K562 (cell line): ENCODE data around the gene TPD52L1. TPM values are rescaled to one million over a fixed set of nuclear protein-coding genes. Genes with fewer than 3 reads are reported as not detected.

Experiments
- ATAC-seq: fragments of 200-7000 bp; cut with Tn5 transposase; 3 replicates; pipeline ENCODE4 v1.9.1; 2020; ENCODE audit warnings: moderate library complexity
- BruUV-seq: library from RNA; stranded (reverse); fragments of 400-500 nt; replicated peaks from 2 replicates; lab custom pipeline; 2021; lab: Mats Ljungman, UMichigan
- CTCF ChIA-PET: fragments of 300-600 bp; formaldehyde crosslinking; extraction: SDS; loops from one replicate; lab custom pipeline; 2021; ENCODE audit warnings: low intra/inter-chr PET ratio; lab: Yijun Ruan, JAX
- POLR2A ChIA-PET: fragments of 300-600, 350-650 bp; sonication (Branson Sonifier 250); formaldehyde crosslinking; extraction: SDS; loops from one replicate; lab custom pipeline; 2021; ENCODE audit warnings: antibody characterized with exemption, inconsistent platforms; lab: Yijun Ruan, JAX
- DNase-seq, 4 experiments: peaks; one replicate each; pipeline versions ENCODE4 v3.0.0 to v3.0.0-alpha.2; 2011 to 2018; ENCODE audit warnings: low spot score in 3 of 4, mixed read lengths in 3 of 4; ENCODE audit errors: extremely low read depth in 1 of 4
- FAIRE-seq: peaks from 2 replicates; lab custom pipeline; 2011; peaks lifted over from hg19 to GRCh38; lab: Jason Lieb, UNC
- H2AFZ ChIP-seq: 2 replicates; pipeline ENCODE4 v1.6.0; 2011; ENCODE audit warnings: low read depth, low read length, control low read depth, inconsistent platforms
- H3K27ac ChIP-seq: fragments of 200-600 bp; 3 replicates; pipeline ENCODE4 v1.8.0; 2011; ENCODE audit warnings: low read depth, mild to moderate bottlenecking, control low read depth, inconsistent platforms, low read length, moderate library complexity, mixed read lengths; ENCODE audit errors: extremely low read depth
- H3K27me3 ChIP-seq, 2 experiments: fragments of 300-600 bp in 1 of 2; 2 replicates in 1 of 2; 3 replicates in 1 of 2; pipeline versions ENCODE4 v1.6.0 to v1.8.0; 2011; ENCODE audit warnings: inconsistent platforms in 2 of 2, low read length in 2 of 2, mild to moderate bottlenecking in 1 of 2, mixed read lengths in 1 of 2, moderate library complexity in 1 of 2; ENCODE audit not compliant: control insufficient read depth in 2 of 2, insufficient read depth in 2 of 2
- H3K36me3 ChIP-seq: fragments of 300-600 bp; 3 replicates; pipeline ENCODE4 v1.8.0; 2011; ENCODE audit warnings: mild to moderate bottlenecking, low read length, inconsistent platforms; ENCODE audit not compliant: control insufficient read depth, insufficient read depth
- H3K4me1 ChIP-seq, 2 experiments: fragments of 200-600 bp in 1 of 2; replicated peaks in 1 of 2; 2 replicates in 1 of 2; 3 replicates in 1 of 2; pipeline versions ENCODE4 v1.5.1 to v1.8.0; 2011; ENCODE audit warnings: inconsistent platforms in 2 of 2, low read length in 2 of 2, mild to moderate bottlenecking in 1 of 2, mixed read lengths in 1 of 2, moderate library complexity in 1 of 2; ENCODE audit not compliant: control insufficient read depth in 2 of 2, insufficient read depth in 2 of 2
- H3K4me2 ChIP-seq: 2 replicates; pipeline ENCODE4 v1.6.1; 2011; ENCODE audit warnings: low read length, control low read depth, inconsistent platforms, mixed read lengths; ENCODE audit not compliant: insufficient read depth
- H3K4me3 ChIP-seq: fragments of 200-600 bp; sonication (generic), shearing (Covaris generic); 2 replicates; pipeline ENCODE4 v1.5.1; 2016; ENCODE audit warnings: control low read depth, inconsistent platforms
- H3K79me2 ChIP-seq: fragments of 200-600 bp; 3 replicates; pipeline ENCODE4 v1.8.0; 2011; ENCODE audit warnings: low read length, inconsistent platforms; ENCODE audit not compliant: control insufficient read depth, insufficient read depth
- H3K9ac ChIP-seq, 2 experiments: 2 replicates each; pipeline versions ENCODE4 v1.6.0 to v1.6.1; 2011; ENCODE audit warnings: low read depth in 2 of 2, low read length in 2 of 2, control low read depth in 1 of 2, inconsistent platforms in 1 of 2, mild to moderate bottlenecking in 1 of 2, mixed read lengths in 1 of 2; ENCODE audit not compliant: insufficient read depth in 1 of 2
- H3K9me1 ChIP-seq: one replicate; pipeline ENCODE4 v1.6.0; 2011; ENCODE audit warnings: inconsistent platforms, mild to moderate bottlenecking, low read length, moderate library complexity; ENCODE audit not compliant: control insufficient read depth, insufficient read depth
- H3K9me3 ChIP-seq: replicated peaks from 2 replicates; pipeline ENCODE4 v1.5.1; 2011; ENCODE audit warnings: low read depth, low read length, inconsistent platforms; ENCODE audit not compliant: control insufficient read depth, insufficient read depth
- H4K20me1 ChIP-seq: replicated peaks from 2 replicates; pipeline ENCODE4 v1.6.1; 2011; ENCODE audit warnings: low read length, inconsistent platforms, mixed read lengths; ENCODE audit not compliant: control insufficient read depth, insufficient read depth
- ARHGAP35 ChIP-seq: fragments of 450-650 bp; IDR thresholded peaks from 2 replicates; pipeline ENCODE4 v1.6.1; 2018; ENCODE audit not compliant: partially characterized antibody
- ATF1 ChIP-seq, 2 experiments: fragments of 450-650 bp in 1 of 2; IDR thresholded peaks; 2 replicates each; pipeline ENCODE4 v1.6.1; 2016; ENCODE audit warnings: missing compliant biosample characterization in 1 of 2, missing genetic modification characterization in 1 of 2
- DACH1 ChIP-seq: fragments of 450-650 bp; IDR thresholded peaks from 2 replicates; pipeline ENCODE4 v1.6.1; 2018; ENCODE audit not compliant: partially characterized antibody
- EP400 ChIP-seq: fragments of 450-650 bp; IDR thresholded peaks from 2 replicates; pipeline ENCODE4 v1.6.1; 2017; ENCODE audit warnings: antibody characterized with exemption, mild to moderate bottlenecking, moderate library complexity
- ESRRB ChIP-seq: fragments of 250-450 bp; sonication (Bioruptor Pico); IDR thresholded peaks from 2 replicates; pipeline ENCODE4 v1.5.0; 2020; ENCODE audit warnings: mild to moderate bottlenecking, moderate library complexity, borderline replicate concordance
- HDAC2 ChIP-seq: fragments of 450-650 bp; IDR thresholded peaks from 2 replicates; pipeline ENCODE4 v1.6.1; 2016; ENCODE audit warnings: mild to moderate bottlenecking
- KDM4B ChIP-seq, 2 experiments: fragments of 450-650 bp in 1 of 2; sonication (generic) in 1 of 2; IDR thresholded peaks; 2 replicates each; pipeline ENCODE4 v1.6.1; 2016 to 2017; ENCODE audit warnings: borderline replicate concordance in 2 of 2, antibody characterized with exemption in 1 of 2, low read depth in 1 of 2, mild to moderate bottlenecking in 1 of 2
- MAX ChIP-seq: sonication (generic); formaldehyde crosslinking; IDR thresholded peaks from 2 replicates; pipeline ENCODE4 v1.9.0; 2022; ENCODE audit warnings: mild to moderate bottlenecking, missing genetic modification reagents
- TOE1 ChIP-seq, 2 experiments: fragments of 450-650 bp in 1 of 2; sonication (generic) in 1 of 2; formaldehyde crosslinking in 1 of 2; IDR thresholded peaks; 2 replicates each; pipeline versions ENCODE4 v1.7.1 to v1.8.0; 2016 to 2022; ENCODE audit warnings: borderline replicate concordance in 2 of 2, mild to moderate bottlenecking in 2 of 2, antibody characterized with exemption in 1 of 2, inconsistent platforms in 1 of 2, low read depth in 1 of 2, missing genetic modification reagents in 1 of 2, moderate library complexity in 1 of 2
- USF1 ChIP-seq: sonication (generic); formaldehyde crosslinking; IDR thresholded peaks from 2 replicates; pipeline ENCODE4 v1.9.0; 2022; ENCODE audit warnings: mild to moderate bottlenecking, missing genetic modification reagents
- ZBTB49 ChIP-seq: sonication (generic); formaldehyde crosslinking; IDR thresholded peaks from 2 replicates; pipeline ENCODE4 v1.8.0; 2022; ENCODE audit warnings: missing genetic modification reagents, mild to moderate bottlenecking, borderline replicate concordance
- ZNF140 ChIP-seq: fragments of 250-450 bp; sonication (Bioruptor Pico); IDR thresholded peaks from 2 replicates; pipeline ENCODE4 v1.8.0; 2021; ENCODE audit warnings: moderate library complexity, mild to moderate bottlenecking, inconsistent platforms
- ZNF184 ChIP-seq: sonication (generic); formaldehyde crosslinking; IDR thresholded peaks from 2 replicates; pipeline ENCODE4 v1.5.0; 2020; ENCODE audit warnings: missing genetic modification reagents
- WGBS: fragments of 100-300 bp; shearing (Covaris generic); methylation state at CpG from one replicate; pipeline ENCODE4 v1.1.6; 2016; ENCODE audit warnings: low coverage, mixed read lengths; ENCODE audit not compliant: insufficient coverage; ENCODE audit errors: missing lambda C conversion rate; 5-methylcytosine and 5-hydroxymethylcytosine counted together
- in situ Hi-C: fragments of 300-500 bp; cut with MboI; formaldehyde crosslinking; loops from 4 replicates; pipeline ENCODE4 v1.15.0; 2018; ENCODE audit warnings: inconsistent platforms, mixed read lengths
- intact Hi-C: fragments of 100-400 bp; cut with micrococcal nuclease; formaldehyde crosslinking; loops from 2 replicates; pipeline ENCODE4 v1.14.2; 2022
- polyA plus RNA-seq, 8 experiments: library from polyadenylated mRNA; depleted of rRNA in 4 of 8; stranded (reverse) in 5 of 8; unstranded in 3 of 8; fragments of >200 nt; fragmentation: Nextera tagmentation in 2 of 8; fragmentation: Illumina TruSeq in 1 of 8; extraction: Ambion mirVana in 2 of 8; extraction: Trizol in 1 of 8; gene quantifications; 2 replicates each; pipeline versions ENCODE4 v1.2.1 to v1.2.3, GENCODE V29; 2011 to 2014; ENCODE audit warnings: inconsistent platforms in 1 of 8, missing spikeins in 1 of 8
- total RNA-seq, 7 experiments: library from RNA; depleted of rRNA in 6 of 7; stranded (reverse); fragments of >200 nt in 6 of 7; fragmentation: Illumina TruSeq in 2 of 7; extraction: Trizol in 2 of 7; gene quantifications; 2 replicates each; pipeline versions ENCODE4 v1.2.1 to v1.2.3, GENCODE V29; 2011 to 2021; ENCODE audit warnings: low replicate concordance in 1 of 7

The TPD52L1 gene
- total and polyA plus RNA-seq, 9 of the 15 experiments (the other 6 are each of a cell fraction or from before 2014, with no cell fraction given): 12.9 to 149 (median 75.7) TPM

GRCh38 chr6:125220712-125221111, 67.1 kb downstream of the TPD52L1 start (continued):
- TF ChIP-seq EP400: no peak
- TF ChIP-seq MAX (CRISPR knock-in tag): no peak
- no peak for TF ChIP-seq DACH1
- no peak for TF ChIP-seq ZNF184
- no peak for TF ChIP-seq TOE1 (IDR thresholded peaks at IDR 0.05; ENCODE audit: borderline replicate concordance)
- TF ChIP-seq TOE1 (CRISPR knock-in tag; IDR thresholded peaks at IDR 0.05; ENCODE audit: borderline replicate concordance, low read depth): no peak
- no peak for TF ChIP-seq HDAC2
- no peak for TF ChIP-seq ESRRB (CRISPR knock-in tag)
- no peak for TF ChIP-seq ARHGAP35

GRCh38 chr6:125222531-125223455, 69.2 kb downstream of the TPD52L1 start:
- H3K27me3 ChIP-seq: no peaks in the 10 kb centered on the region
- no peak for DNase-seq
- intact Hi-C loops: no loop called here
- no peaks in the 10 kb centered on the region; the same call in 2 of the 3 replicates for H3K36me3 ChIP-seq
- in situ Hi-C loops: no loop called here
- POLR2A ChIA-PET: interaction anchor here (2.0 kb wide), 1 partner anchor 10 kb away, joined by 6 read pairs; no protein-coding TSS in a partner anchor
- H3K27ac ChIP-seq: no peak overlapping the region
- H3K79me2 ChIP-seq: no peaks in the 10 kb centered on the region
- no peaks in the 10 kb centered on the region for H4K20me1 ChIP-seq
- BruUV-seq: no TSS peak
- H3K9me1 ChIP-seq: no peaks in the 10 kb centered on the region
- no peaks in the 10 kb centered on the region for H3K4me1 ChIP-seq
- CTCF ChIA-PET: no interaction called here
- no peak overlapping the region for H3K4me3 ChIP-seq
- H3K9me3 ChIP-seq: no peaks in the 10 kb centered on the region
- 73% methylated on average over 4 of the region's 4 CpGs for WGBS
- FAIRE-seq: no peak
- no peak overlapping the region for H3K9ac ChIP-seq
- H2AFZ ChIP-seq: no peak overlapping the region
- ATAC-seq: no peak
- no peak overlapping the region for H3K4me2 ChIP-seq
- TF ChIP-seq ZBTB49 (CRISPR knock-in tag) (no peak), USF1 (no peak), ZNF140 (CRISPR knock-in tag) (no peak), ATF1 (CRISPR knock-in tag; IDR thresholded peaks at IDR 0.05) (no peak), ATF1 (tag; IDR thresholded peaks at IDR 0.05) (no peak), KDM4B (IDR thresholded peaks at IDR 0.05; ENCODE audit: borderline replicate concordance in 2 of 2, low read depth in 1 of 2) (no peak)
